Right ventricle myocardium superior (tissue), 1 donor: ENCODE measurements around the gene CDC45. TPM values are rescaled to one million over a fixed set of nuclear protein-coding genes. Genes with fewer than 3 reads are reported as not detected.
A peak's percentile ranks its signal among the peaks of the same experiment; 100 is the strongest.

Source experiments
- ATAC-seq: fragments of 200-7000 bp; cut with Tn5 transposase; one replicate; pipeline ENCODE4 v1.9.1; 2020; ENCODE audit warnings: mild to moderate bottlenecking; ENCODE audit not compliant: poor library complexity
- DNase-seq: peaks from one replicate; pipeline ENCODE4 v3.0.0-alpha.2; 2020
- intact Hi-C: fragments of 100-400 bp; cut with DNase I; formaldehyde crosslinking; loops from one replicate; pipeline ENCODE4 v1.11.2; 2022
- total RNA-seq: library from RNA; stranded (reverse); fragmentation: NEBNext Ultra II Directional; extraction: Animal tissue kit (Norgen Biotek cat#: 25700); gene quantifications from one replicate; pipeline ENCODE4 v1.2.1, GENCODE V29; 2021
- donor health status: DM: no; HTN: yes; CAD: no; lungs with severe emphysema.

Gene CDC45
- total RNA-seq, 1 donor from 2014 or later = 0.62 TPM

GRCh38 chr22:19446603-19447329, 33.0 kb upstream of the CDC45 start:
- ATAC-seq (no peak), DNase-seq (no peak)
- intact Hi-C loops = no loop called here

GRCh38 chr22:19447330-19448075, 32.2 kb upstream of the CDC45 start, which contains the start of gene C22orf39:
TSS of gene C22orf39 (minus strand) at chr22:19447711. CDS start at chr22:19447688, 23 bp downstream.
- peak; percentile 91 for DNase-seq
- peak; percentile 97 for ATAC-seq
- intact Hi-C loops = no loop called here

DNA sequence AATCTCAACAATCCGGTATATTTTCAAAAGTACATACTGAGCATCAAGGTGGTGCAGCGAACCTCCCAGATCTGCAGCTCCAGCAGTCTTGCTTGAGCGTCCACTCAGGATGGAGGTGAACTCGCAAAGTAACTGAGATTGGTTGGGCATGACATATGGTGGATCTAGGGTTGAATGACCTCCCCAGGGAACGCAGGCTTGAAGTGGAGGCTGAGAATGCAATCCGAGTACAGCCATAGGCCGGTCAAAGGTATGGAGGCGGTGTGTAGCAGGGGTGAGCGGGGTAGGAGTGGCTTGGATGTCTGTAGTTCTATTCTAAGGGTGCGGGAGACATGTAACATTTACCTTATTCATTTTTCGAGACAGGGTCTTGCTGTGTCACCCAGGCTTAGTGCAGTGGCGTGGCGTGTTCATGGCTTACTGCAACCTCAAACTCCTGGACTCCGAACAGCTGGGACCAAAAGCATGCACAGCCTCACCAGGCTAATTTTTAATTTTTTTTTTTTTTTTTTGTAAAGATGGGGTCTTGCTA, 31.6 kb upstream of the CDC45 start:
- intact Hi-C loops = no loop called here

GRCh38 chr22:19448739-19449421, 30.8 kb upstream of the CDC45 start:
- intact Hi-C loops = no loop called here
- DNase-seq (no peak), ATAC-seq (no peak)

More for the DNA sequence above, 31.6 kb upstream of the CDC45 start:
- ATAC-seq (peak; percentile 39), DNase-seq (no peak)

DNA sequence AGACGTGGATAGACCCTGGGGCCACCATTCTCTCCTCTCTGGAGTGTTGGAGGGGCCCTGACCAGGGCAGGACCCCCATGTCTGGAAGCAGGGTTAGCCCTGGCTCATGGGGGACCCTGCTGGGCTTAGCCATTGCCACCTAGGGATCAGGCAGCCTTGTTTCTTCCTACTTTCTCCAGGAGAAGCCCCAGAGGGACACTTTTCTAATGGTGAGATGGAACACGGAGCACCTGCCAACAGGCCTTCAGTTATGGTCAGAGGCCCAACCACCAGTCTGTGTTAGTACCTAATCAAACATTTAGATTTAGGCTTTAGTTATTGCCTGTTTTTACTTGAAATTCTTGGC, 30.3 kb upstream of the CDC45 start:
- no peak for DNase-seq
- no peak for ATAC-seq
- intact Hi-C loops = no loop called here

GRCh38 chr22:19450363-19451175, 29.2 kb upstream of the CDC45 start:
- DNase-seq (no peak), ATAC-seq (no peak)
- intact Hi-C loops = no loop called here

DNA sequence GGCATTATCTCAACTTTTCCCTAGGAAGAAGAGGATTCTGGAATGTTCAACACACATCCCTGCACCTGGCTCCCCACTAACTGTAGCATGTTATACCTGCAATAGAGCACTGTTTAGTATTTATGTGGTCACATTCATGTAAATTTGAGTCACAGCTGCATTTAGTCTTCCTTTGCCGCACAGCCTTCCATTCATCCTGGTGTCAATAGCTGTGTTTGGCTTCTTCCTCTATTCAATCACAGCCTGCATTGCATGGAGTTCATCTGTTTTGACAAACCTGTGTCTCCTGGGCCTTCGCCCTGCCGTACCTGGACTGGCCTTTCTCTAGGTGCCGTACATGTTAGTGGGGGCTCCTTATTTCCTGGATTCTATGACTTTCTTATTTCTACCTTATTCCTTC, 28.1 kb upstream of the CDC45 start:
- intact Hi-C loops = no loop called here
- no peak for ATAC-seq
- no peak for DNase-seq

- ATAC-seq = no peak
- DNase-seq = no peak
- intact Hi-C loops = no loop called here
These were observed 26.0 kb upstream of the CDC45 start for GRCh38 chr22:19453718-19454117.

- no peak for DNase-seq
- intact Hi-C loops = no loop called here
- ATAC-seq = no peak
These were observed 25.6 kb upstream of the CDC45 start for GRCh38 chr22:19454156-19454555.

DNA sequence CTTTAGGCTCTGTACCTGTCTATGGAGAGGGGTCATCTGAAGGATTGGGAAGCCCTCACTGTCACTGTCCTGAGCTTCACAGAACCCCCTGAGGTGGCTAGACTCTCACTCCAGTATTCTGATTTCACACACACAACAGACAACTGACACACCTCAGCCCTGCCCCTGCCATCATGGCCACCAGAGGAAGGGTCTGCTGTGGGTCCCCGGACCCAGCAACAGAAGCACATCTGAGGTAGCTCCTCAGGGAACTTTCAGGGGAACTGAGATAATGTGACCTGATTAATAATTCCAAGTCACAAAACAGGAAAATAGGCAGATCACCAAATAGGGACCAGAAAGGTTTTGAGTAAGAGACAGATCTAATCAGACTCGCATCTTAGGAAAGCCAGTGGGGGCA, 24.7 kb upstream of the CDC45 start:
- intact Hi-C loops = no loop called here
- DNase-seq = no peak
- no peak for ATAC-seq

DNA sequence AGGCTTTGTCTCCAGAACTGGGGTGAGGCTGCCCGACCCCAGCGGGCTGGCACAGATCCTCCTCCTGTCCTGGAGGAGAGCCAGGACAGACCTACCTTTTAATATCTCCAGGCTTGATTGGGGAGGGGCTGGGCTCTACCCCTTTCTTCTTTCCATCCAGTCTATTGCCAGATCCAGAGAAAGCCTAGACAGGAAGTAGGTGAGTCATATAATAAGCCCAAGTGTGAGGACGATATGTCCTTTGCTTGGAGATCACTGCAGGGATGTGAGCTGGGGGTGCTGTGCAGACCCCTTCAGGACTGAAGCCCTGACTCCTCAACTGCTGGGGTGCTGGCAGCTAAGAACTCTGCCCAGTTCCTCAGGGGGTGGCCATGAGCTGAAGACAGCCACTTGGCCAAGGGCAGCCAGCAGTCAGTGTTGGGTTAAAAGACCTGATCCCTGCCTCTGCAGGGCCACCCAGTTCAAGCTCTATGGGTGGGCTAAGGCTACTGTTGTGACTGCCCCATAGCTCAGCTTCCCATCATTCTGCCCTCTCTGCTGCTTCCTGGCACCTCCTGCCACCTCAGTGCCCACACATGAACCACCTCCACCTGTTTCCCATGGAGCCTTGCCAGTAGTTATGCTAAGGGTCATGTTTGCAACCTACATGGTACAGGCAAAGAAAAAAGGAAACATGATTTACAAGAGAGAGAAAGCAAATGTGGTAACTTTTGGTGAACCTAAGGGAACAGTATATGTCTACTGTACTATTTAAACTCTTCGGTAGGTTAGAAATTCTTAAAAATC, 23.9 kb upstream of the CDC45 start:
- ATAC-seq (no peak), DNase-seq (no peak)
- intact Hi-C loops = no loop called here

DNA sequence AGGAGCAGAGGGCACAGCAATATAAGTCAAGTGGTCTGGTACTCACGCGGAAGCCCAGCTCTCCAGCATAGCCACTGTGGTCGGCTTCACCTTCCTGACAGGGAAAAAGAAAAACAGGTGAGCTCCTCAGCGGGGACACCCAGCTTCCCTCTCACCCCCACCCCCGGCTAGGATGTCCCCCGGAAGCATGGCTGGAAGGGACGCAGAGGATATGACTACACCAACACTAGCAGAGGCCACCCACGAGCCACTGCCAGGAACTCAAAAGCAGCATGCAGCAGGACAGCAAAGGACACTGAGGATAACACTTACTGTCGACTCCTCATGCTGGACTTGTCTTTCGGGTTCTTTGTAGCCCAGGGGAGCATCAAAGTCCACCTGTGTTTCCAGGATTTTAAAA, 23.2 kb upstream of the CDC45 start:
- ATAC-seq = no peak
- intact Hi-C loops = no loop called here
- DNase-seq = no peak

GRCh38 chr22:19457828-19458428, 21.8 kb upstream of the CDC45 start:
- ATAC-seq = no peak
- DNase-seq = no peak
- intact Hi-C loops = no loop called here

DNA sequence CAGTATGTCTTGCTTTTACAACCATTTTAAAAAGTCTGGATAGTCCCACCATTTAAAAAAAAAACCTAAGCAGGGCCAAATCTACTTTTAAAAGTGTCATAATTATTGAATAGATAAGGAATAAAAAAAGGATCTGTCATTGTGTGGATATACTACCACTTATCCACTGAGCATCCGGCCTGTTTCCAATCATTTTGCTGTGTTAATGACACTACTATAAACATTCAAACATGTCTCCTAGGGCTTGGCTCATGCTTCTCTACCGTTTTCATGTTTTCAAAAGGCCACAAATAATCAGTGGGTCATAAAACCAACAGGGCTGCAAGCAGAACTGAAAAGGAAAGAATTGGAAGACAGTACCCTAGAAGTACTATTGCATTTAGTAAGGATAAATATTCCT, 19.7 kb upstream of the CDC45 start:
- no peak for ATAC-seq

DNA sequence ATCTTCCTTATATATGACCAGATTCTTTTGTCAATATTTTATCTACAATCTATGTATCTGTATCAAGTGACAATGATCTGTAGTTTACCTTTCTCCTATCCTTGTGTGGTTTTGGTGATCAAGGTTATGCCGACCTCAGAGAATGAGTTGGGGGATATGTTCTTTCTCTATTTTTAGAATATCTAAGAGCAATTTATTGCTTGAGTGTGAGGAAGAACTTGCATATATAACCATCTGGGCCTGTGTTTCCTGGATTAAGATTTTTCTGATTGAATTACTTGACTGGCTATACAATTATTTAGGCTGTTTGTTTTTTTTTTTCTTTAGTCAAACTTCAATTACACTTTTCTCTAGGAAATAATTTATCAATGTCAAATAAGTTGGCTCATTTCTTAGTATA, 18.2 kb upstream of the CDC45 start:
- ATAC-seq = no peak
- DNase-seq = no peak
- intact Hi-C loops = no loop called here

More for the DNA sequence above, 19.7 kb upstream of the CDC45 start:
- DNase-seq = no peak
- intact Hi-C loops = no loop called here

DNA sequence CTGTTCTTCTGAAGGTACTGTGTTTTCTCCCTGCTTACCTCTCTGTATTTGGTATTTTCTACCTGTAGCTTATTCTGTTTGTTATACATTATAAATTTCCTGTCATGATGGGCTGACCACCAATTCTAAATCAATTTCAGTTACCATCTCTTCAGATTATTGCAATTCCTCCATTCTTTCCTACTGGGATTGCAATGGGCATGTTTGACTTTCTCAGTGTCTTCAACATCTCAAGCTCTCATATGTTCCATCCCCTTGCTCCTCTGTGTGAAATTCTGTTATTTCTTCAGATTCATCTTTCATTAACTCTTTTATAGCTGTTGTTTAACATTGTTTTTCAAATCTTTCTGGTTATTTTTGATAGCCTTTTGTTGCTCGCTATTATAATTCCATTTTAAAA, 16.7 kb upstream of the CDC45 start:
- ATAC-seq = no peak
- DNase-seq = no peak
- intact Hi-C loops = no loop called here
